PC-9 (cell line): ENCODE measurements around the gene ERI2.

Experiments used
- EZH2 ChIP-seq: fragments of 200-600 bp; sonication (generic); IDR thresholded peaks from 2 replicates; pipeline ENCODE4 v1.8.0; 2017; ENCODE audit warnings: antibody characterized with exemption, low read depth
- TF ChIP-seq, protein P1 (sequence below): fragments of 200-600 bp; sonication (generic); conservative IDR thresholded peaks from 2 replicates; pipeline ENCODE4 v1.6.1; 2017; ENCODE audit warnings: mixed run types, antibody characterized with exemption, mild to moderate bottlenecking, moderate library complexity

DNA sequence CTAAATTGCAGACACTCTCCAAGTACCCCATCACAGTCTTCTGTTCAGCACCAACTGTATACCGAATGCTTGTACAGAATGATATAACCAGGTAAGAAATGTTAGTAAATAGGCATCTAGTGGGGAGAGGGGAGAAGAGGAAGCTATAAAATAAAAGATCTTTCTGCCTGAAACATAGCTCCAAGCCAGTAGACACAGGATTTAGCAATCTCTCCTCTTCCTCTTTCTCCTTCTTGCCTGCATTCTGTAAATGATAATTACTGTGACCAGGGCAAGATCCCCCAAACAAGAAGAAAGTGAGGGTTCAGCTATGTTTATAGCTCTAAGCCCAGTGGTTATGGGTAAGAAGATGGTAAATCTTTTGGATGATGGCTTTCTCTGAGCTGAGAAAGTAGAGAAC is 24.6 kb downstream of the ERI2 start:
- TF ChIP-seq, protein P1, sequence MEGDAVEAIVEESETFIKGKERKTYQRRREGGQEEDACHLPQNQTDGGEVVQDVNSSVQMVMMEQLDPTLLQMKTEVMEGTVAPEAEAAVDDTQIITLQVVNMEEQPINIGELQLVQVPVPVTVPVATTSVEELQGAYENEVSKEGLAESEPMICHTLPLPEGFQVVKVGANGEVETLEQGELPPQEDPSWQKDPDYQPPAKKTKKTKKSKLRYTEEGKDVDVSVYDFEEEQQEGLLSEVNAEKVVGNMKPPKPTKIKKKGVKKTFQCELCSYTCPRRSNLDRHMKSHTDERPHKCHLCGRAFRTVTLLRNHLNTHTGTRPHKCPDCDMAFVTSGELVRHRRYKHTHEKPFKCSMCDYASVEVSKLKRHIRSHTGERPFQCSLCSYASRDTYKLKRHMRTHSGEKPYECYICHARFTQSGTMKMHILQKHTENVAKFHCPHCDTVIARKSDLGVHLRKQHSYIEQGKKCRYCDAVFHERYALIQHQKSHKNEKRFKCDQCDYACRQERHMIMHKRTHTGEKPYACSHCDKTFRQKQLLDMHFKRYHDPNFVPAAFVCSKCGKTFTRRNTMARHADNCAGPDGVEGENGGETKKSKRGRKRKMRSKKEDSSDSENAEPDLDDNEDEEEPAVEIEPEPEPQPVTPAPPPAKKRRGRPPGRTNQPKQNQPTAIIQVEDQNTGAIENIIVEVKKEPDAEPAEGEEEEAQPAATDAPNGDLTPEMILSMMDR = no peak
- TF ChIP-seq EZH2 = no peak
